Neuronal stem cell (in vitro differentiated cells): ENCODE results near the gene NFXL1.

Experiments used
- DNase-seq: peaks from one replicate; pipeline ENCODE4 v3.0.0-alpha.2; 2013; ENCODE audit warnings: low spot score
- H2AFZ ChIP-seq: one replicate; pipeline ENCODE4 v1.6.1; 2013; ENCODE audit warnings: mild to moderate bottlenecking, low read length, inconsistent platforms
- H2AK5ac ChIP-seq: 2 replicates; pipeline ENCODE4 v1.6.1; 2013; ENCODE audit warnings: low read depth, mild to moderate bottlenecking, inconsistent platforms, low read length, moderate library complexity, mixed read lengths
- H2BK120ac ChIP-seq: 2 replicates; pipeline ENCODE4 v1.6.1; 2013; ENCODE audit warnings: low read depth, mild to moderate bottlenecking, inconsistent platforms, low read length, moderate library complexity, mixed read lengths
- H2BK12ac ChIP-seq: one replicate; pipeline ENCODE4 v1.6.1; 2013; ENCODE audit warnings: low read length, inconsistent platforms
- H2BK15ac ChIP-seq: 2 replicates; pipeline ENCODE4 v1.6.1; 2013; ENCODE audit warnings: mild to moderate bottlenecking, low read length, inconsistent platforms, mixed read lengths
- H2BK5ac ChIP-seq: one replicate; pipeline ENCODE4 v1.6.1; 2013; ENCODE audit warnings: inconsistent platforms, mild to moderate bottlenecking, low read length, moderate library complexity
- H3K14ac ChIP-seq: one replicate; pipeline ENCODE4 v1.6.1; 2013; ENCODE audit warnings: low read length, inconsistent platforms
- H3K18ac ChIP-seq: 2 replicates; pipeline ENCODE4 v1.6.1; 2013; ENCODE audit warnings: low read length, inconsistent platforms
- H3K23ac ChIP-seq: 2 replicates; pipeline ENCODE4 v1.6.1; 2013; ENCODE audit warnings: low read depth, mild to moderate bottlenecking, mixed read lengths, low read length, inconsistent platforms; ENCODE audit not compliant: poor library complexity
- H3K27ac ChIP-seq: replicated peaks from 3 replicates; pipeline ENCODE4 v1.5.1; 2013; ENCODE audit warnings: low read length, inconsistent platforms
- H3K27me3 ChIP-seq, 3 experiments: 2 replicates each; pipeline ENCODE4 v1.6.1; 2013; ENCODE audit warnings: low read length in 3 of 3, mild to moderate bottlenecking in 2 of 3, inconsistent platforms in 1 of 3, low read depth in 1 of 3, mixed read lengths in 1 of 3, moderate library complexity in 1 of 3; ENCODE audit not compliant: control insufficient read depth in 3 of 3, insufficient read depth in 3 of 3
- H3K36me3 ChIP-seq, 2 donors: replicated peaks in 1 of 2; 2 replicates each; pipeline ENCODE4 v1.6.1; 2013; ENCODE audit warnings: low read length in 2 of 2; ENCODE audit not compliant: control insufficient read depth in 2 of 2, insufficient read depth in 2 of 2
- H3K4ac ChIP-seq: 2 replicates; pipeline ENCODE4 v1.6.1; 2013; ENCODE audit warnings: inconsistent platforms, mild to moderate bottlenecking, low read length, moderate library complexity
- H3K4me1 ChIP-seq, 2 donors: 1 replicate in 1 of 2; 2 replicates in 1 of 2; pipeline ENCODE4 v1.6.1; 2013; ENCODE audit warnings: low read length in 2 of 2, low read depth in 1 of 2; ENCODE audit not compliant: control insufficient read depth in 2 of 2, insufficient read depth in 1 of 2
- H3K4me2 ChIP-seq: one replicate; pipeline ENCODE4 v1.6.1; 2013; ENCODE audit warnings: mild to moderate bottlenecking, low read length, inconsistent platforms; ENCODE audit not compliant: insufficient read depth, poor library complexity, severe bottlenecking
- H3K4me3 ChIP-seq, 2 donors: 2 replicates each; pipeline ENCODE4 v1.5.1; 2013; ENCODE audit warnings: low read length in 2 of 2, mild to moderate bottlenecking in 2 of 2, inconsistent platforms in 1 of 2, moderate library complexity in 1 of 2
- H3K79me1 ChIP-seq: one replicate; pipeline ENCODE4 v1.6.1; 2013; ENCODE audit warnings: low read depth, mild to moderate bottlenecking, inconsistent platforms, low read length, moderate library complexity
- H3K9ac ChIP-seq: one replicate; pipeline ENCODE4 v1.6.1; 2013; ENCODE audit warnings: mild to moderate bottlenecking, low read depth, low read length, inconsistent platforms; ENCODE audit not compliant: poor library complexity
- H3K9me3 ChIP-seq, 2 donors: replicated peaks in 1 of 2; 2 replicates each; pipeline versions ENCODE3 to v1.6.1; 2013; ENCODE audit warnings: low read length in 2 of 2, mild to moderate bottlenecking in 2 of 2, inconsistent platforms in 1 of 2, low read depth in 1 of 2, mixed read lengths in 1 of 2, moderate library complexity in 1 of 2; ENCODE audit not compliant: control insufficient read depth in 2 of 2, insufficient read depth in 1 of 2
- H4K8ac ChIP-seq: one replicate; pipeline ENCODE4 v1.6.1; 2013; ENCODE audit warnings: low read depth, mild to moderate bottlenecking, inconsistent platforms, low read length, moderate library complexity
- H4K91ac ChIP-seq: one replicate; pipeline ENCODE4 v1.6.1; 2013; ENCODE audit warnings: low read length, low read depth, mild to moderate bottlenecking, inconsistent platforms; ENCODE audit not compliant: poor library complexity
- WGBS, 2 donors: extraction: QIAGEN DNeasy Blood & Tissue Kit; methylation state at CpG; one replicate each; pipeline ENCODE4 v1.1.7; 2013; ENCODE audit warnings: missing lambda C conversion rate in 2 of 2, mixed read lengths in 1 of 2; ENCODE audit not compliant: insufficient read length in 2 of 2, insufficient replicate concordance in 1 of 2; ENCODE audit errors: extremely low coverage in 2 of 2; 5-methylcytosine and 5-hydroxymethylcytosine counted together

NFXL1 gene

DNA sequence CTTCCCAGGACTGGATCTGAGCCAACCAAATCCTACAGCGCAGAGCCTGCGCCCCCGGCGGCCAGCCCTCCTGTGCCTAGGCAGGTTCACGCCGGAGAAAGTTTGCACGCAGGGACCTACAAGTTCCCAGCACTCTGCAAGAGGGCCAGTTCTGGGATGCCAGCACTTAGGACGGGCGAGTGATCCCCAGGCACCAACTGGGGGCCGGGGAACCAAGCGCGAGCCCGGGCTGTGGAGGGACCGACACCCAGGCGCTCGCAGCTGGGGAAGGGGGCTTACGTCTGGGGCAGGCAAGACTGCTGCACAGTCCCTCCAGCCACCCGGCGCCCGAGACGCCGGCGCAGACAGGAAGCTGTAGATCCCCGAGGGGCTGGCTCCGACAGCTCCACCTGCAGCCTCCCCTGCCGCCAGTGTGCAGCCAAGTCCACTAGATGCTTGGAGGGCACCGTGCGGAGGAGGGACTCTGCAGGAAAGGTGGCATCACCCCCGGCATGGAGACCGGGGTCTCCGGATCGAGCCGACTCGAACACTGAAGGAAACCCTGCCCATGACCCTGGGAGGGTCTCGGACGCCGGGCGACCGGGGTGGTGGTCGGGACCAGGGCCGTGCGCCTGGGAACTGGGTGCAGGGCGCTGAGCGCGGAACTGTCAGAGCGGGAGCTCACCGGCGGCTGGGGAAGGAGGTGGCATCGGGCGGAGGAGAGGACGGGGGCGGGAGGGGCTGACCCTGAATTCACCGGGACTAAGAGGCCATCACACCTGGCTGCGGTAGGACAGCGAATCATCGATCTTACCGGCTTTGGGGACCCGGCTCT lies 77.1 kb downstream of the NFXL1 start:
- Histone ChIP-seq H3K14ac (no peak overlapping the region), H3K4me3 (peak overlapping the region; percentile 35 to 84), H3K18ac (peak overlapping the region; percentile 74), H3K79me1 (no peaks in the 10 kb centered on the region), H2BK12ac (no peak overlapping the region), H3K4me2 (peak overlapping the region; percentile 98), H3K9me3 (peaks cover 0 to 12% of the 10 kb centered on the region in 2 donors), H3K4ac (no peak overlapping the region), H3K9ac (peak overlapping the region; percentile 78), H3K23ac (peak overlapping the region; percentile 96), H2AFZ (peak overlapping the region; percentile 96), H3K27me3 (peaks cover 0 to 22% (median 0%) of the 10 kb centered on the region in 3 experiments), H3K4me1 (peaks cover 2 to 11% of the 10 kb centered on the region in 2 donors), H3K36me3 (no peaks in the 10 kb centered on the region), H4K8ac (no peak overlapping the region), H3K27ac (no peak overlapping the region), H2BK120ac (no peak overlapping the region), H4K91ac (no peak overlapping the region), H2BK5ac (peak overlapping the region; percentile 17), H2BK15ac (no peak overlapping the region), H2AK5ac (no peak overlapping the region)
- no CpG with 5 or more reads among the region's 58 CpGs for WGBS, 2 donors
- DNase-seq = peak; percentile 40

GRCh38 chr4:47836641-47837093 lies 77.7 kb downstream of the NFXL1 start:
- H4K8ac ChIP-seq = no peak overlapping the region
- DNase-seq = peak; percentile 72
- H3K9me3 ChIP-seq = peaks cover 0 to 12% of the 10 kb centered on the region in 2 donors
- H3K4me3 ChIP-seq = peak overlapping the region; percentile 35 to 84
- H3K4ac ChIP-seq = no peak overlapping the region
- no peak overlapping the region for H2AK5ac ChIP-seq
- peaks cover 0 to 22% (median 0%) of the 10 kb centered on the region in 3 experiments for H3K27me3 ChIP-seq
- H2BK12ac ChIP-seq = no peak overlapping the region
- peak overlapping the region; percentile 96 for H2AFZ ChIP-seq
- H3K79me1 ChIP-seq = no peaks in the 10 kb centered on the region
- no peak overlapping the region for H3K27ac ChIP-seq
- no peaks in the 10 kb centered on the region for H3K36me3 ChIP-seq
- no peak overlapping the region for H4K91ac ChIP-seq
- no CpG with 5 or more reads among the region's 27 CpGs for WGBS, 2 donors
- no peak overlapping the region for H2BK15ac ChIP-seq
- H2BK120ac ChIP-seq = no peak overlapping the region
- no peak overlapping the region for H3K14ac ChIP-seq
- peak overlapping the region; percentile 98 for H3K4me2 ChIP-seq
- peak overlapping the region; percentile 74 for H3K18ac ChIP-seq
- peaks cover 2 to 11% of the 10 kb centered on the region in 2 donors for H3K4me1 ChIP-seq
- peak overlapping the region; percentile 78 for H3K9ac ChIP-seq
- peak overlapping the region; percentile 96 for H3K23ac ChIP-seq
- H2BK5ac ChIP-seq = peak overlapping the region; percentile 17

DNA sequence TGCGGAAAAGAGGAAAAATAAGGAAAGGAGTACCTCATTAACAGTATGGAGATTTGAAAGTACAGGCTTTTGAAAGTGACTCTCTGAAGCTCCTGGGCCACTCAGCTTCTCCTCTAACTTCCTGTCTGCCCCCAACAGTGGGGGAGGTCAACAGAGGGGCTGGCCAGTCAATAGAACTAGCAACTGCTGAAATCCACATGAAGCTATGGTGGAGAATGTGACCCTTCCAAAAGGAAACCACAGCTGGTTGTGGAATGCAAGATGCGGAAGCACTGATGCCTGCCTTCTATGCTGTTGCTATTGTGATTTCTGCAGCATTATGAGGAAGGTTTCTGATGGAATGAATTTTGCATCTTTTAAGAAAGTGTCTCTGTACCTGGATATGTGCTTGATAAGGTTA lies 78.9 kb downstream of the NFXL1 start:
- Histone ChIP-seq H2BK5ac (no peak overlapping the region), H2BK120ac (no peak overlapping the region), H2AFZ (peak overlapping the region; percentile 76), H3K4ac (no peak overlapping the region), H3K9me3 (peaks cover 0 to 12% of the 10 kb centered on the region in 2 donors), H4K91ac (no peak overlapping the region), H3K36me3 (no peaks in the 10 kb centered on the region), H3K4me3 (no peak overlapping the region), H2BK12ac (no peak overlapping the region), H3K79me1 (no peaks in the 10 kb centered on the region), H3K9ac (no peak overlapping the region), H3K4me2 (no peak overlapping the region), H2AK5ac (no peak overlapping the region), H2BK15ac (no peak overlapping the region), H3K27me3 (peaks cover 0 to 22% (median 0%) of the 10 kb centered on the region in 3 experiments), H4K8ac (no peak overlapping the region), H3K27ac (no peak overlapping the region), H3K4me1 (peaks cover 2 to 11% of the 10 kb centered on the region in 2 donors), H3K14ac (no peak overlapping the region), H3K23ac (no peak overlapping the region), H3K18ac (no peak overlapping the region)
- WGBS, 2 donors = no CpG with 5 or more reads among the region's 2 CpGs
- no peak for DNase-seq

- DNase-seq = no peak
- peaks cover 0 to 12% of the 10 kb centered on the region in 2 donors for H3K9me3 ChIP-seq
- no peak overlapping the region for H2BK5ac ChIP-seq
- no peak overlapping the region for H2AFZ ChIP-seq
- H2BK15ac ChIP-seq = no peak overlapping the region
- H3K4ac ChIP-seq = no peak overlapping the region
- no peak overlapping the region for H3K14ac ChIP-seq
- H3K18ac ChIP-seq = no peak overlapping the region
- no peaks in the 10 kb centered on the region for H3K79me1 ChIP-seq
- no peak overlapping the region for H3K9ac ChIP-seq
- H4K8ac ChIP-seq = no peak overlapping the region
- H4K91ac ChIP-seq = no peak overlapping the region
- WGBS, 2 donors = no CpG with 5 or more reads among the region's 5 CpGs
- H3K27me3 ChIP-seq = no peaks in the 10 kb centered on the region
- no peak overlapping the region for H3K27ac ChIP-seq
- H2AK5ac ChIP-seq = no peak overlapping the region
- peaks cover 0 to 8% of the 10 kb centered on the region in 2 donors for H3K4me1 ChIP-seq
- no peak overlapping the region for H2BK120ac ChIP-seq
- H3K36me3 ChIP-seq = no peaks in the 10 kb centered on the region
- H3K4me3 ChIP-seq = no peak overlapping the region
- no peak overlapping the region for H3K23ac ChIP-seq
- H2BK12ac ChIP-seq = no peak overlapping the region
- no peak overlapping the region for H3K4me2 ChIP-seq
Observed at GRCh38 chr4:47831026-47831679, 83.2 kb downstream of the NFXL1 start.
